DMS53 treated with DMSO at 0.1 percent for 48 hours (cell line): ENCODE data around the gene TANK.
"Not testable (repeated sequence)": the region's sequence is repeated elsewhere in the genome, so short reads cannot be mapped to it uniquely, and the experiment has no call there.

Experiments used
- DNase-seq: peaks from one replicate; lab custom pipeline; 2025; ENCODE audit not compliant: unreplicated experiment; lab: John Stamatoyannopoulos, UW

The TANK gene

GRCh38 chr2:161269111-161269510 is 108.9 kb downstream of the TANK start:
- no peak for DNase-seq

GRCh38 chr2:161273038-161273760 is 113.0 kb downstream of the TANK start:
- DNase-seq = peak; percentile 78

- not testable (repeated sequence) for DNase-seq
Observed at GRCh38 chr2:161278564-161279229, 118.5 kb downstream of the TANK start.

GRCh38 chr2:161279230-161279815 is 119.1 kb downstream of the TANK start:
- DNase-seq = not testable (repeated sequence)

- not testable (repeated sequence) for DNase-seq
Observed at GRCh38 chr2:161280906-161281323, 120.7 kb downstream of the TANK start.

- DNase-seq = not testable (repeated sequence)
Observed at GRCh38 chr2:161281615-161282310, 121.5 kb downstream of the TANK start.

GRCh38 chr2:161282311-161282644 is 122.0 kb downstream of the TANK start:
- DNase-seq = not testable (repeated sequence)

GRCh38 chr2:161283926-161284325 is 123.7 kb downstream of the TANK start:
- no peak for DNase-seq
